Motor neuron (in vitro differentiated cells): ENCODE data around the gene CCDC71. TPM values are rescaled to one million over a fixed set of nuclear protein-coding genes. Genes with fewer than 3 reads are reported as not detected.

ENCODE experiments used
- ATAC-seq, 8 experiments: fragments of 200-7000 bp; cut with Tn5 transposase; replicated peaks in 6 of 8; 2 replicates each; pipeline ENCODE4 v1.8.0; 2021; ENCODE audit warnings: mild to moderate bottlenecking in 8 of 8, moderate library complexity in 8 of 8
- H3K27ac ChIP-seq, 2 donors: fragments of 250-450 bp; sonication (Bioruptor Pico); 2 replicates each; pipeline ENCODE4 v1.9.0; 2021; ENCODE audit warnings: antibody characterized with exemption in 2 of 2, mild to moderate bottlenecking in 2 of 2, moderate library complexity in 1 of 2
- H3K4me1 ChIP-seq, 2 donors: fragments of 250-450 bp; sonication (Bioruptor Pico); replicated peaks in 1 of 2; 2 replicates each; pipeline ENCODE4 v1.6.1; 2021; ENCODE audit warnings: antibody characterized with exemption in 2 of 2, mild to moderate bottlenecking in 2 of 2, moderate library complexity in 1 of 2
- H3K4me3 ChIP-seq, 5 donors: fragments of 250-450 bp; sonication (Bioruptor Pico); 2 replicates each; pipeline ENCODE4 v1.9.0; 2021; ENCODE audit warnings: antibody characterized with exemption in 5 of 5, mild to moderate bottlenecking in 5 of 5, moderate library complexity in 4 of 5
- WGBS, 10 experiments: fragments of 450-650 bp; shearing (Covaris generic); methylation state at CpG; one replicate each; pipeline ENCODE4 v1.0.0; 2022; 5-methylcytosine and 5-hydroxymethylcytosine counted together
- in situ Hi-C, 9 experiments: fragments of 400-800 bp; cut with MboI; loops; one replicate each; pipeline ENCODE4 v1.15.0; 2021; ENCODE audit warnings: low sequenced_read_pairs in 9 of 9, low pct_unique_long_range_greater_than_20kb in 2 of 9; ENCODE audit not compliant: unreplicated experiment in 9 of 9
- total RNA-seq, 8 experiments: library from RNA; unstranded; fragments of 300-600 nt; gene quantifications; 2 replicates each; pipeline versions ENCODE4 v1.2.3 to v1.2.4, GENCODE V29; 2022

Gene CCDC71
- total RNA-seq, 8 experiments from 2014 or later, result 18.1 to 34.1 (median 25.2) TPM

GRCh38 chr3:49140080-49140479 is 26.1 kb downstream of the CCDC71 start:
- 17 to 80% (median 60%) methylated on average over 1 to 3 of the region's 3 CpGs; no CpG with 5 or more reads in 3 of the 10 experiments for WGBS, 10 experiments
- in situ Hi-C loops, result no loop called here

GRCh38 chr3:49135499-49135898 is 30.6 kb downstream of the CCDC71 start:
- in situ Hi-C loops, result no loop called here
- 50 to 62% (median 61%) methylated on average over 2 to 4 of the region's 4 CpGs; no CpG with 5 or more reads in 7 of the 10 experiments for WGBS, 10 experiments
- H3K27ac ChIP-seq, result no peak overlapping the region
- no peak overlapping the region for H3K4me3 ChIP-seq
- no peak for ATAC-seq
- peaks cover 0 to 11% of the 10 kb centered on the region in 2 donors for H3K4me1 ChIP-seq

More at GRCh38 chr3:49140080-49140479, 26.1 kb downstream of the CCDC71 start:
- H3K27ac ChIP-seq, result no peak overlapping the region
- ATAC-seq, result peak in 2 of 8 experiments; percentile 30 to 49
- no peak overlapping the region for H3K4me3 ChIP-seq
- no peaks in the 10 kb centered on the region for H3K4me1 ChIP-seq

- 17 to 100% (median 50%) methylated on average over 1 of the region's 3 CpGs; no CpG with 5 or more reads in 4 of the 10 experiments for WGBS, 10 experiments
- no peak overlapping the region for H3K27ac ChIP-seq
- no peak overlapping the region for H3K4me3 ChIP-seq
- H3K4me1 ChIP-seq, result peaks cover 0 to 11% of the 10 kb centered on the region in 2 donors
- in situ Hi-C loops, result no loop called here
- ATAC-seq, result no peak
Measured at GRCh38 chr3:49134471-49135265, 31.5 kb downstream of the CCDC71 start.

DNA sequence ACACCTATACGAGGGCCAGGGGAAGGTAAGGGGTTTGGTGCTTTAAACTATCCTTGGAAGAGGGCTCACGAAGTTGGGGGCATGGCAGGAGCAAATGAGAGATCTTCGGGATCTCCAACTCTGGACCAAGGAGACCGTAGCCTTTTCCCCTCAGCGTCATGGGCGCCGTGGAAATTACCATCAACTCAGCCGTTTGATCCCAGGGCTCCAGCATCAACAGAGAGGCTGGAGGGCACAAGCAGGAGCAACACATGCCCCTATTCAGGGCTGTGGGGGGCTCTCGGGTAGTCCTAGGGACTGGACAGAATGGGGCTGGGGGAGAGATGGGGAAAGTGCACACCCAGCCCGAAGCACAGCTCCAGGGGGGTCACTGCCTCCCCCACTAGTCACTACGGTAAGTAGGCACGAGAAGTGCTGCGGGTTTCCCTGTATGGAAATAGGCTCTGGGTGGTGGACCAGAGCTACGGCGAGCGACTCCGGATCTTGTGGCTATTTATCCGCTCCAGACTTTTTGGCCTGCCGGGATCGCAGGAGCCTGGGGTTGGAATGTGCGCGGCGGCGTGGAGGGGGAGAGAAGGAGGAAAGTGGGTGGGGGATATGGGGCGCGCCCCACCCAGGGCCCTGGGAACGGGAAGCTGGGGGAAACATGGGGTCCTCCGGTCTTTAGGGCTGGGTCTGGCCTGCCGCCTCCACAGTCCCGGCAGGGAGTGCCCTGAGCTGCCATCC is 32.7 kb downstream of the CCDC71 start:
- Histone ChIP-seq H3K27ac (peak overlapping the region in 1 of 2 donors; percentile 68), H3K4me3 (peak overlapping the region; percentile 41 to 62 (median 52)), H3K4me1 (peaks cover 0 to 11% of the 10 kb centered on the region in 2 donors)
- 0% methylated on average over 2 to 5 of the region's 30 CpGs; no CpG with 5 or more reads in 7 of the 10 experiments for WGBS, 10 experiments
- ATAC-seq, result peak; percentile 73 to 88 (median 82)
- in situ Hi-C loops, result no loop called here

- ATAC-seq, result peak; percentile 54 to 72 (median 70)
- peak within 1 kb of the TSS; percentile 41 to 62 (median 52) for H3K4me3 ChIP-seq
- 0 to 23% (median 0%) methylated on average over 4 to 6 of the region's 28 CpGs; no CpG with 5 or more reads in 6 of the 10 experiments for WGBS, 10 experiments
- in situ Hi-C loops, result no loop called here
- peaks cover 0 to 11% of the 10 kb centered on the region in 2 donors for H3K4me1 ChIP-seq
- peak within 1 kb of the TSS in 1 of 2 donors; percentile 68 for H3K27ac ChIP-seq
Measured at GRCh38 chr3:49132437-49133225, 33.5 kb downstream of the CCDC71 start, which contains the start of gene LAMB2. Gene LAMB2 (minus strand): TSS chr3:49133050. CDS start chr3:49132867, 183 bp downstream.

DNA sequence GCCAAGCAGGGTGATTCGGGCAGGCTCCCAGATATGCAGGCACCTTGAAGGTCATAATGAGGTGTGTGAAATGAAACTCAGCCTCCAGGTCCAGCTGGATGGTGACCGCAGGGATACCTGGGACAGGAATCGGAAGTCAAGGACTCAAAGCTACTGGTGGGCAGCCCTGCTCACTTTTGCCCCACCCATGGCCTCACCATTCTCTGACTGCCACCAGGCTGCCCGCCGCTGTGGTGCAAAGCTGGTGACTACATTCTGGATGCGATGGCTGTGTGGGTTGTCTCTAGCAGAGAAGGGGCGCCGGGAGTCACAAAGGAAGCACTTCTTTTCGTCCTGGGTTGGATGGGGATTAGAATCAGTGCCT is 34.1 kb downstream of the CCDC71 start:
- no peak for ATAC-seq
- in situ Hi-C loops, result no loop called here
- peaks cover 0 to 11% of the 10 kb centered on the region in 2 donors for H3K4me1 ChIP-seq
- peak overlapping the region; percentile 41 to 62 (median 52) for H3K4me3 ChIP-seq
- 60 to 90% (median 76%) methylated on average over 1 to 5 of the region's 9 CpGs; no CpG with 5 or more reads in 6 of the 10 experiments for WGBS, 10 experiments
- H3K27ac ChIP-seq, result no peak overlapping the region

DNA sequence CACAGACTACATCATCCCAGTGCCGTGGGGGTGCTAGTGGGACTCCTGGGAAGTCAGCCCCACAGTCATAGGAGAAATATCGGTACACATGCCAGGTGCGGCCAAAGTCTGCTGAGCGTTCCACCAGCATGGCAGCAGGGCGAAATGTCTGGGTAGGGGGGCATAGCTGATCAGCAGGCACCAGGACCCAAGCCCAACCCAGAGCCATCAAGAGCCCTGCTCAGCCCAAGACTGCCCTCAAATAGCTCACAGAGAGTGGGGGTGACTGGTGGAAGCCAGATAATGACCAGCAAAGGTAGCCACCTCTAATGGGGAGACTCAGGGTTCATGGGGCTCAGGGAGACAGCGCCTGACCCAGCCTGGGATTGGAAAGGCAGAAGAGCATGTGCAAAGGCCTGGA is 34.6 kb downstream of the CCDC71 start:
- H3K4me3 ChIP-seq, result no peak overlapping the region
- in situ Hi-C loops, result no loop called here
- ATAC-seq, result no peak
- H3K27ac ChIP-seq, result no peak overlapping the region
- 67 to 100% (median 94%) methylated on average over 1 to 5 of the region's 6 CpGs; no CpG with 5 or more reads in 4 of the 10 experiments for WGBS, 10 experiments
- peaks cover 0 to 11% of the 10 kb centered on the region in 2 donors for H3K4me1 ChIP-seq

DNA sequence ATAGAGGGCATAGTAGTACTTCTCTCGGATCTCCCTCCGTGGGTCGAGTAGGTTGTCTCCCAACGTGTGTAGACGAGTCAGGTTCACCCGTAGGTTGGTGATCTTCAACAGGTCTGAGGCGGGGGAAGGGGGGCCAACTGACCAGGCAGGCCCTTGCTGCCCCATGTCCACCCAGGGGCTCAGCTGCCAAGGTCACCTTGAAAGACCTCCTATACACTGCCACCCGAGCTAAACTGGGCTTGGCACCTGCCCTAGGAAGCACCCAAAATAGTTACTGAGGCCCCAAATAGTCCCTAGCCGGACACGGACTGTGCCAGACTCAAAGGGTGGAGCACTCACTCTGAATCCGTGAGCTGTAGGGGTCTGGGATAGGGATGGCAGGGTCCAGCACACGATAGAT is 35.1 kb downstream of the CCDC71 start:
- Histone ChIP-seq H3K4me1 (peaks cover 0 to 11% of the 10 kb centered on the region in 2 donors), H3K27ac (no peak overlapping the region), H3K4me3 (no peak overlapping the region)
- no peak for ATAC-seq
- in situ Hi-C loops, result no loop called here
- 60 to 100% (median 93%) methylated on average over 1 to 7 of the region's 12 CpGs; no CpG with 5 or more reads in 3 of the 10 experiments for WGBS, 10 experiments

- 80 to 100% (median 92%) methylated on average over 1 to 6 of the region's 14 CpGs; no CpG with 5 or more reads in 7 of the 10 experiments for WGBS, 10 experiments
- no peak overlapping the region for H3K4me3 ChIP-seq
- no peak for ATAC-seq
- no peak overlapping the region for H3K27ac ChIP-seq
- in situ Hi-C loops, result no loop called here
- H3K4me1 ChIP-seq, result no peaks in the 10 kb centered on the region
Measured at GRCh38 chr3:49124991-49125670, 41.0 kb downstream of the CCDC71 start.

DNA sequence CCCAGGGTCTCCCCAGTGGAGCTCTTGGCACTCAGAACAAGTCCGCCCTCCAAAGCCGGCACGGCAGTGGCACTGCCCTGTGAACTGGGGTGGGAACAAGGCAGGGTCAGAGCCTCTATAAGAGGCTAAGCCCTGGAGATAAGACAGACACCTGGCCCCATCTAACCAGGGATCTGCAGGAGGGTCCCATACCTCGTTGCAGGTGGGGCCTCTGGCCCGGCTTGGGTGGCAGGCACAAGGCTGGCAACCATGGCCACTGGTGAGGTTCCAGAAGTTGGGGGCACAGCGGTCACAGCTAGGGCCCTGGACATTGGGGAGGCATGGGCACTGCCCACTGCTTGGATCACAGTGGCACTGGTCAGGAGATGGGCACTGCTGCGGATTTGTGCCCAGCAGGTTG is 41.9 kb downstream of the CCDC71 start:
- in situ Hi-C loops, result no loop called here
- WGBS, 10 experiments, result 62% methylated on average over 3 of the region's 7 CpGs; no CpG with 5 or more reads in 9 of the 10 experiments

DNA sequence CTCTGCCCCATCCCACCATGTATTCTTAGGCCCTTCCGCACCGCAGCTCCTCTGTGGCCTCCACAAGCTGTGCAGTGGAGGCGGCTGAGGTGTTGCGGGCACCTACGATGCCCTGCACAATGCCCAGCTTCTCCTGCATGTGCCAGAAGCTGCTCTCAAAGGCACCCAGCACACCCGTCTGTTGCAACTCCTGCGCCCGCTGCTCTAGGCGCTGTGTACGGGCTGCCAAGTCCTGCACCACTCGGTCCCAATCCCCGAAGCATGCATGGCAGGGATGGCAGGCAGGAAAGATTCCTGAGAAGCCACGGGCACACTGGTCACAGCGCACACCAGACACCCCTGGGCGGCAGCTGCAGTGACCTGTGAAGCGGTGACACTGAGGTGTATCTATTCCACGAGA is 42.4 kb downstream of the CCDC71 start:
- 88 to 100% methylated on average over 4 to 9 of the region's 17 CpGs; no CpG with 5 or more reads in 8 of the 10 experiments for WGBS, 10 experiments
- in situ Hi-C loops, result no loop called here
- H3K27ac ChIP-seq, result no peak overlapping the region

More for the DNA sequence above, 41.9 kb downstream of the CCDC71 start:
- no peak for ATAC-seq
- Histone ChIP-seq H3K27ac (no peak overlapping the region), H3K4me1 (peaks cover 6 to 7% of the 10 kb centered on the region in 2 donors), H3K4me3 (no peak overlapping the region)

More for the DNA sequence above, 42.4 kb downstream of the CCDC71 start:
- Histone ChIP-seq H3K4me3 (no peak overlapping the region), H3K4me1 (peaks cover 9 to 12% of the 10 kb centered on the region in 2 donors)
- ATAC-seq, result no peak
